Medulla oblongata (tissue), 1 donor: ENCODE data around the gene BMP8B.
"Not testable (repeated sequence)": the region's sequence is repeated elsewhere in the genome, so short reads cannot be mapped to it uniquely, and the experiment has no call there.

Experiments used
- DNase-seq: peaks from one replicate; pipeline ENCODE4 v3.0.0-alpha.2; 2015; ENCODE audit errors: extremely low spot score

The BMP8B gene

GRCh38 chr1:39788758-39789570 is at the start of gene BMP8B:
Gene BMP8B (minus strand): TSS chr1:39788865. CDS start chr1:39788485, 380 bp downstream.
- peak; percentile 42 for DNase-seq

DNA sequence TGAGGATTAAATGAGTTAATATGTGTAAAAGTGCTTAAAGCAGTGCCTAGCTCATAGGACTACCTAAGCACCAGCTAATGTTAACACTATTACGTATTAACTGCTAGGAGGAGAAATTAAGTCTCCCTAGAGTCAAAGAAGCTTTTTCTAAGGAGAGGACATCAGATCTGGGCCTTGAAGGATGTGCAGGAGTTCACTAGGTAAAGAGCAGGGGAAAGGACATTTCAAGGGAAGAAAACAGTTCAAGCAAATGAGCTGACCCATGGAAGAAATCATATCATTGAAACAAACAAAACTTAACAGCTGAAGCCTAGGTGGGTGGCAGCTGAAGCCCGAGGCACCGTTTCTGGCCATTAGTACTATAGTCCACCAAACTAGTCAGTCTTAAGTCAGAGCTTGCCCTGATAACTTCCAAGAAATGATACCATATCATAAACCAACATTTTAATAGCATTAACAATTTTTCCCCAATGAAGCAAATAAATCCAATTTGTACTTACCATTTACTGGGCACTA is 48.0 kb upstream of the BMP8B start:
- DNase-seq, result no peak

GRCh38 chr1:39835935-39836594 is 47.4 kb upstream of the BMP8B start:
- DNase-seq, result no peak

- DNase-seq, result no peak
These were observed 46.4 kb upstream of the BMP8B start for GRCh38 chr1:39835110-39835509.

GRCh38 chr1:39833621-39834385 is 45.1 kb upstream of the BMP8B start:
- DNase-seq, result no peak

DNA sequence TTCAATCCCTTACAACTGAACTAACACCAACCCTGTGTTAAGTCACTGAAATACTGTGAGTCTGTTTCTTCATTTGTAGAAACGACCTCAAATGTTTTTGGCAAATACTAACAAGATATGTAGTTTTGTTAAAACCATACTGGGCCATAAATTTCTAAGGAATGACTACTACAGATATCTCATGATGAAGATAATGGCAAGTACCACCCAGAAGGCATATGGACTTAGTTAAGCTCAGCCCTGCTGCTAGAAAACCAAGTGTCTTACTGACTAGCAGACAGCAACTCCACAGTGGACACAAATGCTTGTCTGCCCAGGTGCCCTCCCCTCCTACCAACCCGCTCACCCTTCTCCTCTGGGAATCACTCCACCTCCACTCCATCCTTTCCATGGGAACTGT is 44.5 kb upstream of the BMP8B start:
- no peak for DNase-seq

- DNase-seq, result no peak
These were observed 43.6 kb upstream of the BMP8B start for GRCh38 chr1:39832294-39832693.

DNA sequence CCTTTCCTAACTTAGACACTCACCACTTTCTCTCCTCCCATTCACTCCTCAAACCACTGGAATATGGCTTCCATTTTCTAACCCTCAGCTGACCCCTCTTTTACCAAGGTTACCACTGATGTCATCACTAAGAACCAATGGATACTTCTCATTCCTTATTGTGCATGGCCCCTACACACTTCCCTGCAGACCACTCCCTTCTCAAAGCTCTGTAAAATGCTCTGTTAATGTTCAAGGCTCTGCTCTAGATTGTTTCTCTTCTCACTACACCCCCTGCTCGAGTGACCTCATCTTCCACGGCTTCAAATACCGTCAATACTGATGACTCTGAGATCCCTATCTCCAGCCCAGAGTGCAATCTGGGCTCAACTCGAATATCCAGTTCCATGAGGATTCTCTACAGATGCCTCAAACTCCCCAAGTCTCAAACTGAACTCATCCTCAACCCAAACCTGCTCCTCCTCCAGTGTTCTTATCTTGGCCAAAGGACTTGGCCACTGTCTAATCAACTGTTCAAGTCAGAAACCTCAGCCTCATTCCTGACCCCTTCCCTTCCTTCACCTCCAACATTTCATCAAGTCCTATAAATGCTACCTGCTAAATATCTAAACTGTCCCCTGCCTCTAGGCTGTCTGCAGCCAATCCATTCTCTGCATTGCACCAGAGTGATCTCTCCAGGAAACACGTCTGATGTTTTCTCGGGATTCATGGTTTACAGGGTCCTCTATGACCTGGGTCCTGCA is 41.3 kb upstream of the BMP8B start:
- DNase-seq, result no peak

- DNase-seq, result no peak
These were observed 40.1 kb upstream of the BMP8B start for GRCh38 chr1:39828734-39829133.

- DNase-seq, result not testable (repeated sequence)
These were observed 39.6 kb upstream of the BMP8B start for GRCh38 chr1:39828255-39828654.

DNA sequence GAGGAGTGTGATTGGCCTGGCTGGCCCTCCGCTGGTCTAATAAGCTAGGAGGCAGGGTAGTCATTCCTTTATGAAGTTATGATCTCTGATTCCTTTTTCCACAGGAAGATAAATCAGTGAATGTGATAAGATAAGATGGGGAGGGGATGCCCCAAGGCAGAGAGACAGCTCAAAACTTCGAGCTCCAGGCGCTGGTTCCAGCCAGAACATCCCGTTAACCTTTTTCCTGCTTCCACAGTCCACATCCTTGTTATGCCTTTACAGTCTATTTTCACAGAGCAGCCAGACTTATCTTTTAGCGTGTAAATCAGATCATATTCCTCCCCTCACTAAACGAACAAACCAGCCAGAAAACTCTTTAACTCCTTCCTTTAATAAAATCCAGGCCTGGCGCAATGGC is 38.5 kb upstream of the BMP8B start:
- DNase-seq, result no peak

GRCh38 chr1:39826583-39826982 is 37.9 kb upstream of the BMP8B start:
- no peak for DNase-seq

DNA sequence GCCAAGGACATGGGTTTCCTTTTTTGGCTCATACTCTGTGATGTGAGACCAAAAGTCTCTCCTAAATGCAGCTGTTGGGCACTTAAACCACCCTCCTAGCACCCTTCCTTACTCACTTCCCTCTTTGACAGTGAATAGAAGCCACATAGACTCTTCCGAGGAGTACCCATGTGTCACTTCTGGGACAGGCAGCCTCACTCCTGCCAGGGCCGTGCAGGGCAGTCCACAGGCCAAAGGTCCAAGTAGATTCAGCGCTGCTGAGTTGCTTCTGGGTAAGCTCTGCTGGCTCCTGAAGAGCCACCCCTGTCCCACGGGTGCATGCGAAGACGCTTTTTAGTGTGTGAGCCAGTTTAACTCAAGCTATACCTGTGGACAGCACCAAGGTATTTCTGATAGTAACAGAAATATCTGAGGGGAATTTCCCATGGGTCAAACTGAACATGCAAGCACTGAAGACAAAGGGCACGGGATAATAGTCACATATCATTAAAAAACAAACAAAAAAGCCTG is 36.8 kb upstream of the BMP8B start:
- DNase-seq, result no peak

GRCh38 chr1:39823450-39823849 is 34.8 kb upstream of the BMP8B start:
- DNase-seq, result not testable (repeated sequence)

GRCh38 chr1:39822146-39822545 is 33.5 kb upstream of the BMP8B start:
- no peak for DNase-seq

DNA sequence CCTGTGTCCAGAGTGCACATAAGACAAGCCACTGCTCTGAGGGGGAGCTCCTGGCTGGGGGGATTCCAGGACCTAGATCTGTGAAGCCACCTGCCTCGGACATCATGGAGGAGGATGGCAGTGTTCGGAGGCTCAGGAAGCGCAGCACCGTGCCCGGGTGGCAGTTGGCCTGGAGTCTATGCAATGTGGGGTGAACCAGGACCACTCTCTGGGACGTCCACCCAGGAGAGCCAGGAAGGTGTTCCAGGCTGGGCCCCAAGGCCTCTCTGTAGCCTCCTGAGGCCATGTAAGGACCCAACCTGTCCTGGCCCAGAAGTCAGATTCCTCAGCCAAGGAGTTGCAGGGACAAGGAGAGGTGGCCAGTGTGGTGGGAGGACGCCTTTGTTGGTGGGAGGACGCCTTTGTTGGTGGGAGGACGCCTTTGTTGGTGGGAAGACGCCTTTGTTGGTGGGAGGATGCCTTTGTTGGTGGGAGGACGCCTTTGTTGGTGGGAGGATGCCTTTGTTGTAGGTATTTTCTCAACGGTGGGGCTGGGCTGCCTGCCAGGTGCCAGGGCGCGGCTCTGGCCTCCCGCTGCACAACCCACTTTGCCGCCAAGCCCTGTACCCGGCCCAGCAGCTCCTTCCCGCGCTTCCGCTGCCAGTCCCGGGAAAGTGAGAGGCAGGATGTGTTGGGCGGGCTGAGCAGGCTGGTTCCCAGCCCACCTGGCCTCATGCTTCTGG is 30.6 kb upstream of the BMP8B start:
- DNase-seq, result no peak

- DNase-seq, result no peak
These were observed 29.8 kb upstream of the BMP8B start for GRCh38 chr1:39818482-39818881.

DNA sequence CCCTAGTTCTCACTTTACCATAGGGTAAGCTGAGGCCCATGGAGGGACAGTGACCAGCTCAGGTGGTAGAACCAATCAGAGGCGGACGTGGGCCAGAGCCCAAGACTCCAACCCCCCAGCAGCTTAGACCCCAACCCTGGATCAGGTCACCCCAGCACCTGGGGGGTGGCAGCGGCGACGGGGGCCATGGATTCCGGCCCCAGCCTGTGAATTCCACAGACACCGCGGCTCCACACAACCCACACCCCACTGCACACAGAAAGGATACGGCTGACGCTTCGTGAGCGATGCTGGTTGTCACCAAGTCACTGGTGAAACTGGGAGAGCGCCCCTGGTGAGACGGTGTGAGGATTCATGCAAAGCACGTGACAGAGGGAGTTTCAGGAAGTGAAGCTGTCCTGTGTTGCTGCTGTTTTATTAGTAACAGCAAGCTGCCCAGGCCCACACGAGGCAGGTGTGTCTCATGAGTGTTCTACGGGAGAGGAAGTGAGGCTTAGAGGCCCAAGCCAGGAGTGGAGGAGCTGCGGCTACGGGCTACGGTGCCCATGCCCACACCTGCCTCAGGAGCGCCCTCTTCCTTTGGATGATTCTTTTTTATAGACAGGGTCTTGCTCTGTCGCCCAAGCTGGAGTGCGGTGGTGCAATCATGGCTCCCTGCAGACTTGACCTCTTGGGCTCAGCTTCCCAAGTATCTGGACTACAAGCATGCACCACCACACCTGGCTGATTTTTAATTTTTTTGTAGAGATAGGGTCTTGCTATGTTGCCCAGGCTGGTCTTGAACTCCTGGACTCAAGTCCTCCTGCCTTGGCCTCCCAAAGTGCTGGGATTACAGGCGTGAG is 28.6 kb upstream of the BMP8B start:
- DNase-seq, result peak; percentile 71

GRCh38 chr1:39816415-39817090 is 27.9 kb upstream of the BMP8B start:
- peak; percentile 72 for DNase-seq
